Gastrocnemius medialis (tissue), 4 donors: Measurements from ENCODE around the gene ARHGAP6.

Experiments used
- CTCF ChIP-seq, 5 experiments: fragments of 450-650 bp in 3 of 5; fragments of 200-600 bp in 2 of 5; sonication (generic) in 2 of 5; IDR thresholded peaks in 4 of 5; conservative IDR thresholded peaks in 1 of 5; 1 replicate in 4 of 5; 2 replicates in 1 of 5; pipeline ENCODE4 v1.5.1; 2016 to 2019; ENCODE audit warnings: antibody characterized with exemption in 5 of 5, mild to moderate bottlenecking in 3 of 5, moderate library complexity in 3 of 5
- POLR2A ChIP-seq, 2 donors: fragments of 450-650 bp; IDR thresholded peaks; one replicate each; pipeline ENCODE4 v1.6.1; 2017; ENCODE audit warnings: antibody characterized with exemption in 2 of 2, mild to moderate bottlenecking in 2 of 2, moderate library complexity in 2 of 2

- TF ChIP-seq CTCF (IDR thresholded peaks at IDR 0.05 in 4 of 5, conservative IDR thresholded peaks at IDR 0.05 in 1 of 5) (no peak), POLR2A (IDR thresholded peaks at IDR 0.05) (no peak)
Measured at GRCh38 chrX:11703855-11704254, 38.1 kb upstream of the ARHGAP6 start.
